ENCODE measurements around the gene AP2A2.

The AP2A2 gene

GRCh38 chr11:1031121-1031899, 105.6 kb downstream of the AP2A2 start:
- no peak for DNase-seq

GRCh38 chr11:1032310-1032891, 106.7 kb downstream of the AP2A2 start:
- DNase-seq = no peak

GRCh38 chr11:1033016-1033798, 107.5 kb downstream of the AP2A2 start:
- DNase-seq = no peak

- DNase-seq = no peak
These were observed 108.3 kb downstream of the AP2A2 start for GRCh38 chr11:1034001-1034400.

- DNase-seq = no peak
These were observed 109.0 kb downstream of the AP2A2 start for GRCh38 chr11:1034456-1035295.

GRCh38 chr11:1035577-1036283, 110.1 kb downstream of the AP2A2 start:
- DNase-seq = no peak

- DNase-seq = no peak
These were observed 110.7 kb downstream of the AP2A2 start, which contains the start of gene MUC6 for GRCh38 chr11:1036303-1036923. TSS of gene MUC6 (minus strand) at chr11:1036718. CDS start at chr11:1036655, 63 bp downstream.

- no peak for DNase-seq
These were observed 111.3 kb downstream of the AP2A2 start for GRCh38 chr11:1036931-1037330.

GRCh38 chr11:1037506-1038055, 111.9 kb downstream of the AP2A2 start:
- no peak for DNase-seq

- no peak for DNase-seq
These were observed 112.7 kb downstream of the AP2A2 start for GRCh38 chr11:1038361-1038760.

- DNase-seq = no peak
These were observed 113.3 kb downstream of the AP2A2 start for GRCh38 chr11:1038921-1039320.

GRCh38 chr11:1039481-1040427, 114.1 kb downstream of the AP2A2 start:
- no peak for DNase-seq

- no peak for DNase-seq
These were observed 114.9 kb downstream of the AP2A2 start for GRCh38 chr11:1040428-1041148.

- DNase-seq = no peak
These were observed 115.4 kb downstream of the AP2A2 start for GRCh38 chr11:1041149-1041467.

GRCh38 chr11:1041471-1041870, 115.8 kb downstream of the AP2A2 start:
- no peak for DNase-seq

- DNase-seq = no peak
These were observed 116.4 kb downstream of the AP2A2 start for GRCh38 chr11:1041936-1042608.

GRCh38 chr11:1042626-1043562, 117.2 kb downstream of the AP2A2 start:
- DNase-seq = no peak

- DNase-seq = no peak
These were observed 118.0 kb downstream of the AP2A2 start for GRCh38 chr11:1043563-1044096.
